ENCODE data around the gene ATP6V0C.

- TF ChIP-seq POLR2AphosphoS5 (IDR thresholded peaks at IDR 0.05; ENCODE audit: low read depth, low read length) (no peak), TAF1 (IDR thresholded peaks at IDR 0.05; ENCODE audit: borderline replicate concordance, insufficient read depth, low read length) (no peak), REST (IDR thresholded peaks at IDR 0.05; ENCODE audit: insufficient read depth in 1 of 2, low read depth in 2 of 2, low read length in 2 of 2) (no peak), SIN3A (IDR thresholded peaks at IDR 0.05; ENCODE audit: borderline replicate concordance, insufficient read depth, low read length) (no peak)
These were observed 45.5 kb upstream of the ATP6V0C start for GRCh38 chr16:2468233-2468724.

Data from PFSK-1 (cell line).